ENCODE data around the gene STXBP6.

DNA sequence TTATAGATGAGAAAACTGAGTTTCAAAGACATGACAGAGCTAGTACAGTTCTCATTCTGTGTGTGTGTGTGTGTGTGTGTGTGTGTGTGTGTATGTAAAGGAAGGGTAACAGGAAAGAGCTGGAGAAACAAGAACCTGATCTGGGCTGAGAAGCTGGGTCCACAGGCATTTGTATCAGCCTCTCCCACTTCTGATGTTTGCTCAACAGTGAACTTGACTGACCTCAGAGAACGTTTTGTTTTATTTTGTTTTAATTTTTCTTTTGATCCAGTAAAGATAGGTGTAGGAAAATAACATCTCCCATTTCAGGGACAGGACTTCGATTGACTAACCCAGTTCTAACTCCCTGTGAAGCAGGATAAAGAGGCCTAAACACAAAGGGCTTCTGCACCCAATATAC is 85.4 kb downstream of the STXBP6 start:
- TF ChIP-seq EZH2 (IDR thresholded peaks at IDR 0.05) = no peak
- TF ChIP-seq, protein P1, sequence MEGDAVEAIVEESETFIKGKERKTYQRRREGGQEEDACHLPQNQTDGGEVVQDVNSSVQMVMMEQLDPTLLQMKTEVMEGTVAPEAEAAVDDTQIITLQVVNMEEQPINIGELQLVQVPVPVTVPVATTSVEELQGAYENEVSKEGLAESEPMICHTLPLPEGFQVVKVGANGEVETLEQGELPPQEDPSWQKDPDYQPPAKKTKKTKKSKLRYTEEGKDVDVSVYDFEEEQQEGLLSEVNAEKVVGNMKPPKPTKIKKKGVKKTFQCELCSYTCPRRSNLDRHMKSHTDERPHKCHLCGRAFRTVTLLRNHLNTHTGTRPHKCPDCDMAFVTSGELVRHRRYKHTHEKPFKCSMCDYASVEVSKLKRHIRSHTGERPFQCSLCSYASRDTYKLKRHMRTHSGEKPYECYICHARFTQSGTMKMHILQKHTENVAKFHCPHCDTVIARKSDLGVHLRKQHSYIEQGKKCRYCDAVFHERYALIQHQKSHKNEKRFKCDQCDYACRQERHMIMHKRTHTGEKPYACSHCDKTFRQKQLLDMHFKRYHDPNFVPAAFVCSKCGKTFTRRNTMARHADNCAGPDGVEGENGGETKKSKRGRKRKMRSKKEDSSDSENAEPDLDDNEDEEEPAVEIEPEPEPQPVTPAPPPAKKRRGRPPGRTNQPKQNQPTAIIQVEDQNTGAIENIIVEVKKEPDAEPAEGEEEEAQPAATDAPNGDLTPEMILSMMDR (IDR thresholded peaks at IDR 0.05) = no peak

Measured in neural progenitor cell (in vitro differentiated cells).